Left lobe of liver (tissue), 2 donors: ENCODE results near the gene RPL10A. TPM values are rescaled to one million over a fixed set of nuclear protein-coding genes. Genes with fewer than 3 reads are reported as not detected.

Experiments used
- ATAC-seq: fragments of 200-7000 bp; cut with Tn5 transposase; one replicate; pipeline ENCODE4 v1.9.1; 2020; ENCODE audit warnings: mild to moderate bottlenecking, moderate library complexity
- DNase-seq: peaks from one replicate; pipeline ENCODE4 v3.0.0-alpha.2; 2020; ENCODE audit warnings: low spot score
- total RNA-seq: library from RNA; stranded (reverse); gene quantifications from one replicate; pipeline ENCODE4 v1.2.1, GENCODE V29; 2021
- donor health status: DM: no; HTN: no; CAD: no; lungs with moderate emphysema.
- donor health status: DM: no; HTN: yes; CAD: no.

RPL10A gene
- total RNA-seq, 1 donor from 2014 or later = 411 TPM

DNA sequence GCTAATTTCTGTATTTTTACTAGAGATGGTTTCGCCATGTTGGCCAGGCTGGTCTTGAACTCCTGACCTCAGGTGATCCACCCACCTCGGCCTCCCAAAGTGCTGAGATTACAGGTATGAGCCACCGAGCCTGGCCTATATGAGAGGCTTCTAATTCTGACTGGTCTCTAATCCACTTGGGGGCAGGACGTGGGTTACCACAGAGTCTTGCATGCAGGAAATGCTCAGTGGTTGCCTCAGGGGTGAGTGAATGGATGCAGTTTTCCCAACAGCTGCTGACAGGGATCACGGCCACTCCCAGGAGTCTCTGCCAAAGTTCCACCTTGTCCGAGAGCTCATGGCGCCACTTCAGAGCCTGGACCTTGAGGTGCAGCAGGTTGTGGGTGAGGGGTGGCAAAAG, 22.5 kb upstream of the RPL10A start:
- DNase-seq (no peak), ATAC-seq (no peak)

DNA sequence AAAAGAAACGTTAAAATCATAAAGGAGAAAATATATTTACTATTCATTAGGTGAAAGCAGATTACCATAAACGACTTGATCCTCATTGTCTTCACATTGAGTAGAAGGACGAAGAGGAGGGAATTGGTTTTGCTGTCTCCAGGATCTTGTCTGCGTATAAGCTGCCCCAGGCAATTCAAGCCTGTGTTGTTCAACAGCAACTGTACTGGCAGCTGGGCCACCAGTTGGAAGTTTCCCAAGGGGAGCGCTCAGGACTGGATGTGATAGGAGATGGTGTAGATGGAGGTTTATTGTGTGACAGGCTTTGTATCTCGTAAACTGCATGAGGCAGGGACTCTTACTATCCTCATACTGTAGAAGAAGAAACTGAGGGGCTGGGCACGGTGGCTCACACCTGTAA, 20.0 kb upstream of the RPL10A start:
- ATAC-seq (no peak), DNase-seq (no peak)

DNA sequence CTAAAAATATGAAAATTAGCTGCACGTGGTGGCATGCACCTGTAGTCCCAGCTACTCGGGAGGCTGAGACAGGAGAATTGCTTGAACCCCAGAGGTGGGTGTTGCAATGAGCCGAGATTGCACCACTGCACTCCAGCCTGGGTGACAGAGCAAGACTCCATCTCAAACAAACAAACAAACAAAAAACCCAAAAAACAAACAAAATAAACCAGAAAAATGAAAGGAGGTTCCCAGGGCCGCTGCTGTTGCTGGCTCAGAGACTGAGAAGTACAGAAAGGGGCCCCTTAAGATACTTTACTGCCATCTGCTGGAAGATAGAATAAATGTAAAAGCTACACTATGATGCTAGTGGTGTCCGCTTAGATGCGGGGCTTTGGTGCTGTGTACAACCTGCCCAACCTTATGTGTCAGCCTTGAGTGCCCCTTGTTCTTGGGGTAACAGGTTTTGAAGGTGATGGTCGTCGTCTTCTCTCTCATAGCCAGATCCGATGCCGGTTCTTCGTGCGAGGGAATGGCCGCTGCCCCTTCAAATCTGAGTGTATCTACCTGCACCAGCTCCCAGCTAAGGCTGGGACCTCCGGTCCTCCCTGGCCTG, 18.8 kb upstream of the RPL10A start:
- DNase-seq (no peak), ATAC-seq (peak; percentile 75)

DNA sequence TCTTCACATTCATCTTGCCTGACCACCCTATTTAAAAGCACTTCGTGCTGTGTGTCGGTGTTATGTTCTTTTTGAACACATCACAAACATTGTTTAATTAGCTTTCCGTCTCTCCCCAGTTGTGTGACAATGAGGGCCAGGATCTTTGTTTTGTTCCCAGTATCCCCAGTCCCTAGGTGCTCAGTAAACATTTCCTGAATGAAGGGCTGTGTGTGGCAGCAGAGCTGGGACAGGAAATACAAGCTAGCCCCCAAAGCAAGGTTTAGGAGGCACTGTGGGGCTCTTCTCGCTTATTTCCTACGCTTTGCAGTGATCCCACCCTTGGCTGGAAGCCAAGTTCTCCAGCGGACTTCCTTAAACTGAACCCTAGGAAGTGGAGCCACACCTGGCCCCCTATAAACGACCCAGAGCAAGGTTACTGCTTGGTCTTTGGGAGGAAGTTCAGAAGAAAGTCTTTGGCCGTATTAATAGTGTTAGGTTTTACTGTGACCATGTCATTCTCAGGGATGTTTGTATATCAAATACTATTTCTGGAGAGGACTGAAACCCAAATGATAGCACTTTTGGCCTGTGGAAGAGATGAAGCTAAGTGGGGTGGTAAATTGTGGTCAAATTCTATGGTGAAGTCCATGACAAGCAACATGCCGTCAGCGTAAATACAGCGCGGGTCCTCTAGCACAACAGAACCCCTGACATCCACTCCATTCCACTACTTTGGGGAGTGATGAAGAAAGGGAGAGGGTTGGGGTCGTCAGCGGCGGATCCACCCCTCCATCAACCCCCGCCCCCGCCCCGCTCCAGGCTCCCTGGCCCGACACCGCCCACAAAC, 16.6 kb upstream of the RPL10A start:
- no peak for DNase-seq

DNA sequence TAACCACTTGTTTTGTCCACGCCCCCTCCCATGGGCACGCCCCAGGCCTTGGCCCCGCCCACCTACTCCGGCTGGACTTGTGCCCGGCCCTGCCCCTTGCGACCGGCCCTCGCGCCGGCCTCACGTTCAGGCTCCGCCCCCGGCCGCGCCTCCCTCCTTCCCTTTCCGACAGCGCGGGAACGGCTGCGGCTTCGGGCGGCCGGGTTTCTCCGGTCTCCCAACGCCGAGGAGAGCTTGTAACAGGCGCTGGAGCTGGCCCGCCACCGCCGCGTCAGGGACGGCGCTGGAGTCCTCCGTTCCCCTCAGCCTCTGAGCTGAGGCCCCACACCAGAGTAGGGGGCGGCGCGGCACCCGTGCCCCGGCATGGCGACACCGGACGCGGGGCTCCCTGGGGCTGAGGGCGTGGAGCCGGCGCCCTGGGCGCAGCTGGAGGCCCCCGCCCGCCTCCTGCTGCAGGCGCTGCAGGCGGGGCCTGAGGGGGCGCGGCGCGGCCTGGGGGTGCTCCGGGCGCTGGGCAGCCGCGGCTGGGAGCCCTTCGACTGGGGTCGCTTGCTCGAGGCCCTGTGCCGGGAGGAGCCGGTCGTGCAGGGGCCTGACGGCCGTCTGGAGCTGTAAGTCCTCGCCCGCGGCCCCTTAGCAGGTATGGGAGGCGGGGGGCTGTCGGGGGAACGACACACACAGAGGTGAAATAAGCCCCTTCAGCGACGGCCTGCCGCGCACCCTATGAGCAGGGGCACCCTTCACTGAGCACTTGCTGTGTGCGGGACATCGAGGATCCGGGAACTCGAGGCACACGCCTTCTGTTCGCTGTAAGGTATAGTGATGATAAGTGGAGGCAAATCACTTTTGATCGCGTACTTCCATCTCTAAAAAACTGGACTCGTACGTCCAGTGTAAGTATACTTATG, 15.8 kb upstream of the RPL10A start, which contains the start of gene FANCE:
Gene FANCE, plus strand, starts transcription at position 156 of the 908 bp plus-strand sequence. Its CDS starts 208 bp downstream, at position 364.
- peak; percentile 95 for ATAC-seq
- peak; percentile 97 for DNase-seq

More for the DNA sequence above, 16.6 kb upstream of the RPL10A start:
- ATAC-seq = no peak

DNA sequence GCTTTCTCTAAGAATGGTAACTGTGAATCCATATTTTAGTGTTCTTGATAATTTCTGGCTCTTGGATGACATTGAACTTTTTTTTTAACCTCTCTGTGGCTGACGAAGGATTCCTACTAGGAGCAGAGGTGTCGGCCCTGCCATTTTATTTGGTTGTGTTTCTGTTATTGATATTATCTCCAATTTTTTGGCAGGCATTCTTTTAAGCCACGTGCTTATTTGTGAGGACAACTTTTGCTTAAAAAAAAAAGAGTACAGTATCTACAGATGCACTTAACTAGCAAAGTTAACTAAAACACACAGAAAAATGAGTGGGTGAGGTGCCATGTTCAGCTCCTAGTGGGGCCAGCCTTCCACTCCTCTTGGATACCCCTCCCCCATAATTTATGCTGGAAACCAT, 15.0 kb upstream of the RPL10A start:
- no peak for ATAC-seq
- DNase-seq = no peak

DNA sequence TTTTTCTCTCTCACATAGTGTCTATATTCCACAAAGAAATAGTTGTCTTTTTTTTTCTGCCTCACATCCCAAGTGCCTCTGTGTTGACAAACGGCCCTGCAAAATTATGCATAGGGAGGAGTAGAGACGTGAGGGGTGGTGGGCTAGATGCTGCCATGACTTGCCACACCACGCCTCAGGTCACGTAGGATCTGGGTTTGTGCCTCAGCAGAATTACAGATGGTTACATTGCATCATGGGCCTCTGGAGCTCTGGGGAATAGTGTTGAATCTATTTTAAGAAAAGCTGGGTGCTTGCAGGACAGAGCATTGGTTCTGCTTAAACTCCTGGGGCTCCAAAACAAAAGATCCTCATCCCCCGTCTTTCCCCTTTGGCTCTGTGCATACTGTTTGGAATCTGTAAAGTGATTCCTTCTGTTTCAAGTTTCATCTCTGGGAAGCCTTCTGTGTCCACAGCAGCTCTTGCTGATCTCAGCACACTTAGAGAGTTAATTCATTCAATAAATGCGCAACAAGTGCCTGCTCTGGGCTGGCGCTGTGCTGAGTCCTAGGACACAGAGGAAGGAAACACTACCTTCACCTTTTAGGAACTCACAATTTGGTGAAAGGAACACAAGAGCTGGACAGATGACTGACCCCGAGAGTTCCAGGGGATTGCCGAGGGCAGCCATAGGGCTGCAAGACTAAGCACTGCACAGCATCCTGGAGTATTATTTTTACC, 13.7 kb upstream of the RPL10A start:
- ATAC-seq (no peak), DNase-seq (no peak)

DNA sequence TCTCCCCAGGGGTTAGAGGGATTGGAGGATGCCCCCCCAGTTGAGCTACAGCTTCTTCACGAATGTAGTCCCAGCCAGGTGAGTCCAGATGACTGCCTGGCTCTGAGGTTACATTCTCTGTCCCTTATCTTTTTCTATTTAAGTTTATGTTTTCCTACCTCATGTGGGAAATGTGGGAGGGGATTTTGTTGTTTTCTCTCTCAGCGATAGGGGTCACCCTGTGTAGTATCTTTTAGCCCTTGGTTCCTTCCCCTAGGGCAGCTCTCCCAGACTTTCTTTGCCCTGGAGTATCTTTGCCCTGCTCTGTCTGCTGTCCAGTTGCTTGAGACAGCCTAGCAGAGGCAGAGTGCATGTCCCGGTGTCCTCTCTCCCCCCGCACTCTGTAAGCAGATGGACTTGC, 10.3 kb upstream of the RPL10A start:
- no peak for ATAC-seq
- no peak for DNase-seq

DNA sequence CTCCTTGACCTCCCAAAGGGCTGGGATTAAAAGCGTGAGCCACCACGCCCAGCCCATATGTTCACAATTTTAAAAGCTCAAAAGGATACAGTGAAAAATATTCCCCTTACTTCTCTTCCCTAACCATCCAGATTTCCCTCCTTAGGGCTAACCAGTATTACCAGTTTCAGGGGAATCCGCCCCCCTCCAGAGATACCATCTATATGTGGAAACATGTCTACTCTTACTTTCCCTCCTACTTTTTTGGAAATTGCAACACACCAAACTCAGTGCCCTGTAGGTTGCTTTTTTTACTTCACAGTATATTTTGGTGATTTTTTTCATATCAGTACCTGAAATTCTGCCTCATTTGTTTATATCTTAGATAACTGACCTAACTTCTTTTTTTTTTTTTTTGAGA, 6.9 kb upstream of the RPL10A start:
- ATAC-seq (no peak), DNase-seq (no peak)

DNA sequence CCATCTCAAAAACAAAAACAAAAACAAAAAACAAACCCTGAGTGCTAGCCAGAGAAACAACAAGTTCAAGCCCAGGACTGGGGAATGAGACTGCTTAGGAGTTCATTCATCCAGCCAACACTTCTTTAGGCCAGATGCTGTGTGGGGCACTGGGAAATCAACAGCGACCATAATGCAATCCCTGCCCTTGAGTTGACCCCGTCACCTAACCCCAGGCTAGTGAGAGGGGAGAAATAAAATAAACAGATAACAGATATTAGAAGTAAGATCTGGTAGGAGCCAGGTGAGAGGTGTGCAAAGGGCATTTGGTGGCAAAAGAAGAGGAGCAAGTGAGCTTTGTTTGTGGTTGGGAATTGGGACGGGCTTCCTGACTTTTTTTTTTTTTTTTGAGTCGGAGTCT, 4.9 kb upstream of the RPL10A start:
- peak; percentile 15 for ATAC-seq

DNA sequence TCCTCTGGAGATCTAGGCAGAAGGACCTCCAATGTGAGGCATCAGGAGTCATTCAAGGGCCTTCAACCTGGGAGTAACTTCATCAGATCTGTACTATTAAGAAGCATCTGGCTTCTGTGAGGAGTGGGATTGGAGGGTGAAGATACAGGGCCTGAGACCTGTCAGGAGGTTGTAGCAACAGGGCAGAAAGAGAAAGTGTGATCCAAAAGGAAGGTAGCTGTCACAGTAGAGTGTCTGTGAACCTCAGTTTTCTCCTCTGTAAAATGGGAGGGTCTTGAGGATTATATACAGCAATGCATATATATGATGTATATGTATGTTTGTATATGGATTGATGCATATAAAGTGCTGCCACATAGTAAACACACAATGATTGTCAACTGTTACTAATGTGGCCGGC, 2.6 kb upstream of the RPL10A start:
- ATAC-seq = no peak
- no peak for DNase-seq

More for the DNA sequence above, 4.9 kb upstream of the RPL10A start:
- no peak for DNase-seq

DNA sequence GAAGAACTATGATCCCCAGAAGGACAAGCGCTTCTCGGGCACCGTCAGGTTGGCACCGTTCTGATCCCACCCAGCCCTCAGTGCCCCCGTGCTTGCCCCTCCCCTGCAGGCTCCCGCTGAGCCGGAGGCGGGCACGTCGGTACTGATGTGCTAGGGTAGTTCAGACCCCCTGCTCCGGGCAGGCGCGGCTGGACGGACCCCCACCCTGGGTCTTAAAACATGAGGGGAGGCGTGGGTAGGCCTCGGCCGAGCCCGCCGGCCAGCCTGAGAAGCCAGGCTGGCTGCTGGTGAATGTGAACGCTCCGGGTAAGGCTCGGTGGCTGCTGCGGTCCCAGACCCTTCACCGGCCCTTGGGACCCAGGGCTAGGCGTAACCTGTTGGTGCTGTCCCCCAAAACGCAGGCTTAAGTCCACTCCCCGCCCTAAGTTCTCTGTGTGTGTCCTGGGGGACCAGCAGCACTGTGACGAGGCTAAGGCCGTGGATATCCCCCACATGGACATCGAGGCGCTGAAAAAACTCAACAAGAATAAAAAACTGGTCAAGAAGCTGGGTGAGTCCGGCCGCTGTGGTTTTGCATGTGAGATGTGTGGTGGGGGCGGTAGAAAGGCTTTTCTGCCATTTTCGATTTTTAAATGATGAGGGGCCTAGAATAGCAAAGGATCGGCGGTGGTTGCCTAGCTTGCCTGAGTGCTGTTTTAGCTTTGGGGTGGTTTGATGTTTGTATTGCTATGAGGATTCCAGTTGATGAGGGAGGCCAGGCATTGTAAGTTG, 964 bp downstream of the RPL10A start:
- DNase-seq (no peak), ATAC-seq (peak; percentile 22)

DNA sequence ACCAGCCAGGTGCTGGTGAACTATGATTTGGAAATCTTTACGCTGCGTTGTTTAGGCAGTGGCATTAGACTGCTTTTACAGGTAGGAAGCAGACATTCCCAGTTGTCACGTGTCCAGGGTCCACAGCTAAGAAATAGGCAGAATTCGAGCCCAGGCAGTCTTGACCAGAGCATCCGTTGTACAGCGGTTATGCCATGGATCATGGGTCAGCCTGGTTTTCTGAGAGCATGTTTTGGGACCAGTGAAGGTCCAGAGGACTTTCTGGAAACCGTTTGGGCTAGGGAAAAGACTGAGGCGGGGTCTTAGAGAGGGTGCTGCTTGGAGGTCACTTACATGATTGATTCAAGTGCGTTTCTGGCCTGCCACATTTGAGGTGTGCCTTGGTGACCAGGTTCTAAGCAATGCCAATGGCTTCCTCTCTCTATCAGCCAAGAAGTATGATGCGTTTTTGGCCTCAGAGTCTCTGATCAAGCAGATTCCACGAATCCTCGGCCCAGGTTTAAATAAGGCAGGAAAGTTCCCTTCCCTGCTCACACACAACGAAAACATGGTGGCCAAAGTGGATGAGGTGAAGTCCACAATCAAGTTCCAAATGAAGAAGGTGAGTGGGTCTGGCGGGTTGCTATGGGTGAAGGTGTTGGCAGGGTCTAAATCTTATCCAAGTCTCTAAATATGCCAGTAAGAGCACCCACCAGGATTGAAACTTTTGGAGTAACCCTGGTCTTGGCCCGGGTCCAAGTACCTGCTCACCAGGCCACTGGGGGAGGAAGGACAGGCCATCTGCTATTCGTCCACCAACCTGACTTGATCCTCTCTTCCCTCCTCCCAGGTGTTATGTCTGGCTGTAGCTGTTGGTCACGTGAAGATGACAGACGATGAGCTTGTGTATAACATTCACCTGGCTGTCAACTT, 1.8 kb downstream of the RPL10A start:
- no peak for DNase-seq
- no peak for ATAC-seq

DNA sequence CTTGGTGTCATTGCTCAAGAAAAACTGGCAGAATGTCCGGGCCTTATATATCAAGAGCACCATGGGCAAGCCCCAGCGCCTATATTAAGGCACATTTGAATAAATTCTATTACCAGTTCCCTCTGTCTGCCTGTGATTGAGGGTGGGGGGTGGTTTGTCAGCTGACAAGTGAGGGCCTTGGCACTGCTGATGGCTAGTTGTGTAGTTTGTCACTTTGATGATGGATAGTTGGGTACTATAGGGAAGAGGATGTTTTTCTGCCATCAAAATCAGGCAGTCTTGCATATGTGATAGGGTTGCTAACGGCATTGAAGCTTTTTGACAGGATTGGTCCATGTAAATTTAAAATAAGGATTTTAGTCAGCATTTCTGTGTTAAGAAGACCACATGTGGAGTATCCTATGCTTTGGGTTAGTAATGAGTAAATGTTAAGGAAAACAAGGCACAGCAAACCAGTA, 2.5 kb downstream of the RPL10A start:
- DNase-seq (no peak), ATAC-seq (no peak)

DNA sequence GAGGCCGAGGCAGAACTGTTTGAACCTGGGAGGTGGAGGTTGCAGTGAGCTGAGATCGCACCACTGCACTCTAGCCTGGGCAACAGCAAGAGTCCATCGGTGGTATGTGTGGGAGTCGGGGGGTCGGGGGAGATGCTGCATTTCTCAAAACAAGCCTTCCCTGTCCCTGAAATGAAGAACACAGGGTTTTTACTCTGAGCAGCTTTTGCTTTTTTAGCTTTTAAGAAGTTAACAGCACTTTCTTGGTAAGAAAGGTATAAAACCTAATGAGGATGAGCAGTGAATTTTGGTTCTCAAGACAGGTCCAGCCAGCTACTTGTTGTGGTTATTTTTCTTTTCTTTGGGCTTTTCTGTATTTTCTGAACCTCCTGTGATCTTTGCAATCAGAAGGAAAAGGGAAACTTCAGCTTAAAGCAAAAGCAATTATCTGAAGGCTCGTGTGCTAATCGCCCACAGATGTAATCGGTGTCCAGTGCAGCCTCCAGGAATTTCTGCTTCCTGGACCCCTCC, 3.7 kb downstream of the RPL10A start:
- DNase-seq = no peak
- no peak for ATAC-seq

DNA sequence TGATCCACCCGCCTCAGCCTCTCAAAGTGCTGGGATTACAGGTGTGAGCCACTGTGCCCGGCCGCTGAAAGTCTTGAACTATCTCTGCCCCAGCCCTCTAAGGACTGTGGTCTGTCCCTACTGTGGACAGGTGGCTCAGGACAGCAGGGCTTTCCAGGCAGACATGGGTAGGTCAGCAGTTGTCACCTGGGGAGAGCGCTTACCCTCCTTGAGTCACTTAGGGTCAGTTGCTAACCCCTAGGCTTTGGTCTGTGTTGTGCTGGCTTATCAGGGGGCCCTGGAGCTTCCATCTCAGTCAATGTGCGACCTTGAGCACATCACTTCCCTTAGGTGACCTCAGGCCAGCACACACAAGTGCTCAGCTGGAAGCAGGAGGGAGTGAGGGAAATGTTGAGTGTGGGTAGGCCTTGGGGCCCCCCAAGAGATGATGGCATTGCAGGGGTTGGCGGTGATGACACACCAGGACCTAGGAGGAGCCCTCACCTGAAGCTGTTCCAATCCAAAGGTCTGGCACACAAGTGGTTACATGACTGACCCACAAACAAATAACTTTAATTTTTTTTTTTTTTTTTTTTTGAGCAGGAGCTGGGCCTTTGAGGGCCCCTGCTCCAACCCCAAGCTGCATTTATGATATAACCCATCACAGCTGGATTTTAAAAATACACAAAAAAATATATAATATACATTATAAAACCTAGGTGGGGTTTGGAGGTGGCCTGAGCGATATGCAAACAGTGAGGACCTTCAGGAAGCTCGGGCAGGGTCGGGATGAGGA, 5.1 kb downstream of the RPL10A start:
- DNase-seq (no peak), ATAC-seq (no peak)

DNA sequence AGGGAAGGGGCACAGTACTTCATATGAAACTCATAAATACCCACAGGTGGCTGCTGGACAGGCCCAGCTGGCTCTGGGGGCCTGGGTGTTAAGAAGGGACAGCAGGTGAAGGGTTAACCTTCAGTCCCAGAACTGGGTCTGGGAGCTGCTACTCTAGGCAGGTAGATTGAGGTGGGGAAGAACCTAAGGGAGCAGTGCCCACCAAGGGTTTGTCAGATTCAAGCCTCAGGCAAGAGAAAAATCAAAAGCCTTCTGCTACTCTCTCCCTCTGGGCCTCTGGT, 5.6 kb downstream of the RPL10A start:
- DNase-seq = no peak
- no peak for ATAC-seq
